Fibroblast of skin of left quadriceps (primary cell): ENCODE data around the gene RNU7-1.
A peak's percentile ranks its signal among the peaks of the same experiment; 100 is the strongest.

Experiments used
- DNase-seq, 2 experiments: peaks; one replicate each; pipeline ENCODE4 v3.0.0-alpha.2; 2013; ENCODE audit warnings: low read depth in 2 of 2

Gene RNU7-1

GRCh38 chr12:6953442-6954315 lies 10.1 kb downstream of the RNU7-1 start:
- peak; percentile 44 for DNase-seq

DNA sequence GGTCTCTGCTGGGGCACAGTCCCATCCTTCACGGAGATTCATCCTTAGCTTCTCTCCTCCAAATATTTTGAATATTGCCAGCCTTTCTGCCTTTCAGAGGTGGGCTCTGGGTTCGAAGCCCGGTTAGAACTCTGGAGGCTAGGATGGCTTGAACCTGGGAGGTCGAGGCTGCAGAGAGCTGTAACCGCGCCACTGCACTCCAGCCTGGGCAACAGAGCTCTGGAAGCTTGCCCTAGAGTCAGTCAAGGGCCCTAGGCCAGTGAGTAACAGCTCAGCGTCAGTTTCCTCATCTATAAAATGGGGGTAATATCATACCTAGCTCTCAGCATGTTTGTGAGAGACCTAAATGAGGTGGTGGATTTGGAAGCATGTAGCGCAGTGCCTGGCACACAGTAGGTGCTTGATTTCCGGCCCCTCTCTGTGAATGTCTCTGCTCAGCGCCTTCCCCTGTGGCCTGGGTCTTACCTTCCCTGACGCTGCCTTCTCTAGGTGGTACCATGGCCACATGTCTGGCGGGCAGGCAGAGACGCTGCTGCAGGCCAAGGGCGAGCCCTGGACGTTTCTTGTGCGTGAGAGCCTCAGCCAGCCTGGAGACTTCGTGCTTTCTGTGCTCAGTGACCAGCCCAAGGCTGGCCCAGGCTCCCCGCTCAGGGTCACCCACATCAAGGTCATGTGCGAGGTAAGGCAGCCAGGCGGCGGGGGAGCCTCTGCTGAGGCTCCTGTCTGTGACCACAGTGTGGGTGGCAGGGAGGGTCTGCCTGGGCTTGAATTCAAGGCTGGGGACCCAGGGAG lies 10.9 kb downstream of the RNU7-1 start:
- no peak for DNase-seq

DNA sequence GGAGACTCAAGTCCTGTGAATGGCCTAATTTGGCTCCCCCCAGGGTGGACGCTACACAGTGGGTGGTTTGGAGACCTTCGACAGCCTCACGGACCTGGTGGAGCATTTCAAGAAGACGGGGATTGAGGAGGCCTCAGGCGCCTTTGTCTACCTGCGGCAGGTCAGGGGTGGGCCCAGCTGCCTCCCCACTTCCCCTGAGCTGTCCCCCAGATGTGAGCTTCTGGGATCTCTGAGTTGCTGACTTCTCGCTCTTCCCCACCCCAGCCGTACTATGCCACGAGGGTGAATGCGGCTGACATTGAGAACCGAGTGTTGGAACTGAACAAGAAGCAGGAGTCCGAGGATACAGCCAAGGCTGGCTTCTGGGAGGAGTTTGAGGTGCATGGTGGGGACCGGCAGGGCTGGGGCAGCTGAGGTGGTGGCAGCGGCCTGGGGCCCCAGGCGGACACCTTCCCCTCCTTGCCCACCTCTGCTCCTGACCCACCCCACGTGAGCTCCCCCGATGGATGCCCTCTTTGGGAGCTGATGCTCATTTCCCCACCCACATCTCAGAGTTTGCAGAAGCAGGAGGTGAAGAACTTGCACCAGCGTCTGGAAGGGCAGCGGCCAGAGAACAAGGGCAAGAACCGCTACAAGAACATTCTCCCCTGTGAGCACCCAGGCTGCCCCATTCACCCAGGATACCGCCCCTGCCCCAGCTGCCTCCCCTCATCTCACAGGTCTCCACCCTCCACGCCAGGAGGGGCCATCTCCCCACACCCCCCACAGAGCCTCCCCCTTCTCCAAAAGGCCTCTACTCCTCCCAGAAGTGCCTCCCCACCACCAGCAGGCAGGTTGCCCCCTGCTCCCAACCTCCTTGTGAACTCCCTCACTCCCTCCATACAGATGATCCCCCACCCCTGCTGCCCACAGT lies 11.7 kb downstream of the RNU7-1 start:
- no peak for DNase-seq

DNA sequence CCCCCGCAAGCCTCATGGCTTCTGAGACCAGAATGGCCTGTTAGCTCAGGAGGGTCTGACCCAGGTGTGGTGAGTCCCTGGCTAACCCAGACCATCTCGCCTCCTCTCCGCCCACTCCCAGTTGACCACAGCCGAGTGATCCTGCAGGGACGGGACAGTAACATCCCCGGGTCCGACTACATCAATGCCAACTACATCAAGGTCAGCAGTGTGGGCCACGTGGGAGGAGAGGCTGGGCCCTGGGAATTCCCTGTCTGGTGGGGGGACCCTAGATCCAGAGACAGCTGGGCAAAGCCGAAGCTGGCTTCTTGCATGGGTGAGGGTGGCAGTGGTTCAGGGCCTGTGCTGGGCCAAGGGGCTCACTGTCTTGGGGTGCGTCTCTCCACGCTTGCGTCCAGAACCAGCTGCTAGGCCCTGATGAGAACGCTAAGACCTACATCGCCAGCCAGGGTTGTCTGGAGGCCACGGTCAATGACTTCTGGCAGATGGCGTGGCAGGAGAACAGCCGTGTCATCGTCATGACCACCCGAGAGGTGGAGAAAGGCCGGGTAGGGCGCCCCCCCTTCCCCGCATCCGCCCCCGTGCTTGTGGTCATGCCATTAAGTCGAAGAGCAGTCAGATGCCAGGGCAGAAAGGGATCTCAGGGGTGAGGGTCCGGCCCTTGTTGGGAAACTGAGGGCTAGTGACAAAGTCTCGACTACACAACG lies 12.6 kb downstream of the RNU7-1 start:
- no peak for DNase-seq

DNA sequence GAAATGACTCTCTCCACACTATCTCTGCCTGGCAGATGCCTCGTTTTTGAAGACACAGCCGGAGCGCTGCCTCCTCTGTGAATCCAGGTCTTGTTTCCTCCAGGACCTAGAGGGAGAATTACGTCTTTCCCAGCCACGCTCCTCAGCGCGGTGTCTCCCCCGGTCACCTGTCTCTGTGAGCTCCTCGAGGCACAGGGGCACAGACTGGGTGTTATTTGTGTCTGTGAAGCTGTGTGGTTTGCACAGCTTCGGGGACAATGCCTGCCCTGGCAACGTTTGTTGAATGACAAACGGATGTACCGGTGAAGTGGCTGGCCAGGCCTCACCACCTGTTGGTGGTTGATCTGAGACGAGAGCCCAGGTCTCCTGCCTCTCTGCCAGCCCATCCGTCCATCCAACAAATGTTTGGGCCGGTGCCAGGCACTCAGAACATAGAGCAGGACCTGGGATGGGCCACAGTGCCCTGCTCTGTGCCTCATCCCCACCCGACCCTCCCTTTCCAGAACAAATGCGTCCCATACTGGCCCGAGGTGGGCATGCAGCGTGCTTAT lies 13.6 kb downstream of the RNU7-1 start:
- no peak for DNase-seq

DNA sequence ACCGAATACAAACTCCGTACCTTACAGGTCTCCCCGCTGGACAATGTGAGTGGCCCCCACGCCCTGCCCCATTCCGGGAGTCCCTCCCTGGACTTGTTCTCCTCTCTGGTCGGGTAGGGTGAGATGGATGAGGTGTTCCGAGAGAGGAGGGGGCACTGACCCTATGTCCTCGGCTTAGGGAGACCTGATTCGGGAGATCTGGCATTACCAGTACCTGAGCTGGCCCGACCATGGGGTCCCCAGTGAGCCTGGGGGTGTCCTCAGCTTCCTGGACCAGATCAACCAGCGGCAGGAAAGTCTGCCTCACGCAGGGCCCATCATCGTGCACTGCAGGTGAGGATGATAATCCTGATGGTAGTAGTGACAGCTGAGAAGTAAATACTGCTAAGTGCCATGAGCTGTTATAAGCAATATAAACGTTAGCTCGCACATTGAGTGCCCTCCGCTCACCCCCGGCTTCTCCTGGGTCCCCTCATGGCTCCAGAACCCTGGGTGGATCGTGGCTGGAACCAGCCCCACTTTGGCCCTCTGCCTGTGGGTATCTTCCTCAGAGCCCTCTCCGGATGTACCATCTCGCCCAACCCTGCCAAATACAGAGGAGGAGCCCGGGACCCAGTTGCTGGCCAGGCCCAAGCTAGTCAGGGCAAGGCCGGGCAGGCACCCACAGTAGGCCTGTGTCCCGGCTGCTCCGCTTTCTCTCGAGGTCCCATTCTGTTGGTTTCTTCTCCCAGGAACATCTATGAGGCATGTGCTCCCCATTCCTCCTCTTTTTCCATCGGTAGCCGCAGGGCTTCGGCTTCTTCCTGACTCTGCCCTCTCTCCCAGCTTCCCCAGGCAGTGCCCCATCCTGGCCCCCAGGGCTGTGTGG lies 14.4 kb downstream of the RNU7-1 start:
- no peak for DNase-seq

- DNase-seq = no peak
These were observed 15.0 kb downstream of the RNU7-1 start for GRCh38 chr12:6958609-6959057.

DNA sequence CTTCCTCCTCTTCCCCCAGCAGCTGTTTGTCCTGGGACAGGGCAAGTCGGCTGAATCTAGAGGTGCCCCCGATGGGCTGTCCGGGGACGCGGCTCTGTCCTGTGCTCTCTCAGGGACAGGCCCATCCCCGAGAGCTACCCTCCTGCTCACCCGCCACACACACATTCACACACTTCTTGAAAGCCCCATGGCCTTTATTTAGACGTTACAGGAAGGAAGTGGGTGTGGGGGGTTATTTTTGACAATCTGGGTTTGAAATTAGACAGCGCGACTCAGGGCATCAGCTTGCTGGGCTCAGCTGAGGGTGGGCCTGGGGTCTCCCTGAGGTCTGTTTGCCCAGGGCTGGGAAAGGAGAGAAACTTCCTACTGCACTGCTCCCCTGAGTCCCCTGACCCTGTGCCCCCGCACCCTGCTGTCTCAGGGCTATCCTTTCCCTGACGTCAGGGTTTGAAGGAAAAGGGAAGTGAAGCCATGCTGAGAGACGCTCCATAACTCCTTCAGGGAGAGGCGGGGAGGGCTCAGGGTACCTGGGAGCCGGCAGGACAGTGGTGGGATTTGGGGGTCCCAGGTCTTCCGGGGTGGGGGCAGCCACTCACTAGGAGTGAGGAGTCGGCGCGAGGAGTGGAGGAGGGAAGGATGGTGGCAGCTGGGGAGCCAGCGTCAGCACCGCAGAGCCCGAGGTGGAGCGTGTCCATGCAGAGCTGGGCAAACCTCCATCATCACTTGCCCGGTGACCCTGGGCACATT lies 15.6 kb downstream of the RNU7-1 start:
- DNase-seq = no peak

DNA sequence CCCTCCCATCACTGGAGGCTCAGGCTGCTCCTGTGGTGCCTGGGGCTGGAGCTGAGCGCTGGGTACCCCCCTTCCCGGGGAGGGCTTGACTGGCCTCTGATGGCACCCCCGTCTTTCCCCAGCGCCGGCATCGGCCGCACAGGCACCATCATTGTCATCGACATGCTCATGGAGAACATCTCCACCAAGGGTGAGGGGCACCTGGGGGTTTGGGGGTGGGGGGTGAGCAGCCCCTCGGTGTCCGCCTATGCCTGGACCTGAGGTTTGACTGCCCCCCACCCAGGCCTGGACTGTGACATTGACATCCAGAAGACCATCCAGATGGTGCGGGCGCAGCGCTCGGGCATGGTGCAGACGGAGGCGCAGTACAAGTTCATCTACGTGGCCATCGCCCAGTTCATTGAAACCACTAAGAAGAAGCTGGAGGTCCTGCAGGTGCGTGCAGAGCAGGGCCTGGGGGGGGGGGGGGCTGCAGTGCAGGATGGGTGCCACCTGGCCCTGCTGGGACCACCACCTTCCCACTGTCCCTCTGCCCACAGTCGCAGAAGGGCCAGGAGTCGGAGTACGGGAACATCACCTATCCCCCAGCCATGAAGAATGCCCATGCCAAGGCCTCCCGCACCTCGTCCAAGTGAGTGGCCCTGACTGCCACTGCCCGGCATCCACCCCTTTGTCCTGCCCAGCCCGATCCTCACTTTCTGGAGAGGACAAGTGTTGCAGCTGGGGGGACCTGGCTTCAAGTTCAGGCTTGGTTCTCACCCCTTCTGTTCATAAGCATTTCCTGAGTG lies 16.4 kb downstream of the RNU7-1 start:
- no peak for DNase-seq

GRCh38 chr12:6960593-6961277 lies 17.1 kb downstream of the RNU7-1 start:
- DNase-seq = no peak

GRCh38 chr12:6961278-6961694 lies 17.7 kb downstream of the RNU7-1 start:
- DNase-seq = no peak

- DNase-seq = peak; percentile 59 to 65
These were observed 18.2 kb downstream of the RNU7-1 start for GRCh38 chr12:6961695-6962284.

- DNase-seq = no peak
These were observed 18.8 kb downstream of the RNU7-1 start for GRCh38 chr12:6962285-6963015.

GRCh38 chr12:6963016-6963731 lies 19.6 kb downstream of the RNU7-1 start:
- no peak for DNase-seq

GRCh38 chr12:6963791-6964413 lies 20.3 kb downstream of the RNU7-1 start:
- DNase-seq = no peak
